ENCODE data around the gene ANKH. TPM values are rescaled to one million over a fixed set of nuclear protein-coding genes. Genes with fewer than 3 reads are reported as not detected.

The ANKH gene
- total RNA-seq, 1 experiment from 2014 or later: 30.8 TPM

- no peak for DNase-seq (ENCODE audit: extremely low read depth, low read depth)
These were observed 104.5 kb downstream of the ANKH start for GRCh38 chr5:14767053-14767452.

- no peak for DNase-seq (ENCODE audit: extremely low read depth, low read depth)
These were observed 105.0 kb downstream of the ANKH start for GRCh38 chr5:14766584-14766983.

- no peak for DNase-seq (ENCODE audit: extremely low read depth, low read depth)
These were observed 106.0 kb downstream of the ANKH start for GRCh38 chr5:14765587-14765986.

DNA sequence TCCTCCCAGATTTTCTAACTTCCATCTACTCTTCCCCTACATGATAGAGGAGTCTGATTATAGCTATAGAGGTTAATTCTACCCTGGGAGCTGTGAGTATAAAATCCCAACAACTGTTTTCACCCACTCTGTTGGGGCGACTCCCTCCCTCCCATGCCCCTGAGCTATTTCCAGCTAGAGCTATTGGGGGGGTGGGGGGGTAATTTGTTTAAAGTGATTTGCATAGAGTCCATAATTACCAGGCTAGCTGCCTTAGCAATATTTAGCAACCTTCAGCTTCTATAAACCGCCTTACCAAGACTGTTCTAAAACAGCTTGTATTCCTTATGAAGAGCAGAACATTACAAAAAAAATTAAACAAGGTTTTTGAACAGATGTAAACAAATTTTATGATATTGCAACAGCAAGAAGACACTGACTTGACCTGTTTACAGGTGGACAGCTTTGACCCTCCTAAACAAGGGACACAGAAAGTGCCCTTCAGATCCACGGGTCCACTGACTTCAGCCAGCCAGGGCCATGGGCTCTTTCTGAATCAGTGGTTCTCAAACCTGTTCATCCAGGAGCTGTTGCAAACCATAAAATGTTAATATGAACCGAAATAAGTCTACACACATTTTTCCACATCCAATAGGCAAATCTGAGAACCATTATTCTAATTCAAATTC is 108.9 kb downstream of the ANKH start:
- no peak for DNase-seq (ENCODE audit: extremely low read depth, low read depth)

DNA sequence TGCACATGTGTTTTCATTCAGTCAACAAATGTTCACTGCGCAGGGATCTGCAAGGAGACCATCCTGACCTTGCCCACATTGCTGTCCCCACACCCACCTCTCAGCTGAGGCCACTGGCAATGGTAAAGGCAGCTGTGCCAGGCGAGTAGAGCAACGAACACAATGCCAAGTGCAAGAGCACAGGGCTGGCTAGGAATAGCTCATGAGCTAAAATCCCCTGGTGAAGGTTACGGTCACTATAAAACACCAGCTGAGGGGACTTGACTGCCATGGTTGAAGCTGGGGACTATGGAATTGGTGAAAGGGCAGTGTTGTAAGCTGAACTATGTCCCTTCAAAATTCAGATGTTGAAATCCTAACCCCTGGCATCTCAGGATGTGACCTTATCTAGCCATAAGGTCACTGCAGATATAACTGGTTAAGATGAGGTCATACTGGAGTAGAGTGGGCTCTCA is 111.0 kb downstream of the ANKH start:
- no peak for DNase-seq (ENCODE audit: extremely low read depth, low read depth)

GRCh38 chr5:14759744-14760547 is 111.6 kb downstream of the ANKH start:
- DNase-seq (ENCODE audit: extremely low read depth, low read depth): no peak

- no peak for DNase-seq (ENCODE audit: extremely low read depth, low read depth)
These were observed 113.7 kb downstream of the ANKH start for GRCh38 chr5:14757850-14758249.

- DNase-seq (ENCODE audit: extremely low read depth, low read depth): no peak
These were observed 115.1 kb downstream of the ANKH start for GRCh38 chr5:14756478-14756877.

GRCh38 chr5:14753947-14754346 is 117.6 kb downstream of the ANKH start:
- DNase-seq (ENCODE audit: extremely low read depth, low read depth): no peak

DNA sequence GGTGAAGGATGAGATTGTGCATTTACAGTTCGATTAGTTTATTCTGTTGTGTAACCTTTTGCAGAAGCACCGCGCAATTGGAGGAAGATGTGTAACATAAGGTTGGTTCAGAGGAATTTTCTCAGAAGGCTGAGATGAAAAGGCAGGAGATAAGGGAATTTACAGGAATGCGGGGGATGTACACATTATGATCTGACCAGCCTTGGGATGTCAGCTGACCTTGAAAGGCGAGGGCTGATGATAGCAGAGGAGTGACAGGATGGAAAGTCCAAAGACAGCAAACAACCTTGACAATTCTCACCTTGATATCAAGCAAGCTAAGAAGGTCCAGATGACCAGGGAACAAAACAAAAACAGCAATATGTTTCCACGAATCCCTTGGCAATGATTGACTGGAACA is 118.3 kb downstream of the ANKH start:
- no peak for DNase-seq (ENCODE audit: extremely low read depth, low read depth)

- DNase-seq (ENCODE audit: extremely low read depth, low read depth): no peak
These were observed 119.0 kb downstream of the ANKH start for GRCh38 chr5:14752497-14753071.

DNA sequence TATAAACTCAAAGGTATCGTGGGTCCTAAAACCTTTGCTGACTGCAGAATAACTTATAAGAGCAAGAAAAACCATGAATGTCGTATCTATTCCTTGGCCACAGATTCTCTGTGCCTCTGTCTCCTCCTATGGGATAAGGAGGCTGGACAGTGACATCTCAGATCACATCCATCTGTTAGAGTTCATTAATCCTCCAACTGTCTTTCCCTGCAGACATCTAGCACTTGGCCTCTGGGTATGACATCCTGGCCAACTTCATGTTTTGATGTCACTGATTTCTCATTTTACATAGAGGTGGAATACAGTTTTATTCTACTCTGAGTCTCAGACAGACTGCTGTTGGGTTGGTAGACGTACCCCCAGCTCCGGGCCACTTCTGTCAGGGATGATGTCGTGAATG is 120.9 kb downstream of the ANKH start:
- no peak for DNase-seq (ENCODE audit: extremely low read depth, low read depth)

DNA sequence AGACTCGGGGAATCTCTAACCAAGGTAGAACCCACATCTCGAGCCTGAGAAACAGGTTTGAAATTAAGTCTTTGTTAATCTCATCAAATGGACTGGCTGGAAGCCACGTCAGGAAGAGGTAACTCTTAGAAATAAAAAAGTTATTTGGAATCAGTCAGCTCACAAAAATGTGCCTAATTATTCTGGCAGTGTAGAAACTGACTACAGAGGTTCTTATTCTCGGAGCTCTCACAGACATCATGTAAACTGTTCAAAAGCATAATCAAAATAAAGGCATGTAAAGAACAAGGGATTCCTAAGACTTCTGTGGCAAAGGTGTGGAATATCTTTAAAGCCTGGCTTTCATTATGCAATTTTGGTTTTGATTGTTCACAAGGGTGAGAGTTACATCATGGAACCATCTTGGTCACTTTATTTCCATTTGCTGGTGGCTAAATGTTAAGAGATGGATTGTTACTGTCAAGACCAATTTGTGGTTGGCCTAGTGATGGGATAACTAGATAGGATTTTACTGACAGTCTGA is 121.9 kb downstream of the ANKH start:
- no peak for DNase-seq (ENCODE audit: extremely low read depth, low read depth)

GRCh38 chr5:14748180-14748900 is 123.2 kb downstream of the ANKH start:
- no peak for DNase-seq (ENCODE audit: extremely low read depth, low read depth)

- no peak for DNase-seq (ENCODE audit: extremely low read depth, low read depth)
These were observed 125.8 kb downstream of the ANKH start for GRCh38 chr5:14745753-14746152.

DNA sequence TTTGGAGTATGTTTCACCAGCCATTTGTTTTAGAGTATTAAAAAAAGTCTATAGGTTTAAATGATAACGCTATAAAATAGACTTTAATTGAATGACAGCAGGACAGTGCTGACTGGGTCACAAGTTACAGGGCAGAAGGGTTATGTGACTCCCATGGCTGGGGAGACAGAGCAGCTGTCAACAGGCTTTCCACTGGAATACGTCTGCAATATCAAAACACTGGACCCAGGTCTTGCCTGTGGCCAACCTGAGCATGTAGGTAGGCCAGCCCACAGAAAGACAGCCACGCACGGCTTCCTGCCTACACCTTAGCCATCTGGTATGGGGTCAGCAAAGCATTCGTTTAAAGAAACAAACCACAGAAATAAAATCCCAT is 126.4 kb downstream of the ANKH start:
- DNase-seq (ENCODE audit: extremely low read depth, low read depth): no peak

GRCh38 chr5:14744296-14745187 is 127.0 kb downstream of the ANKH start:
- DNase-seq (ENCODE audit: extremely low read depth, low read depth): no peak

DNA sequence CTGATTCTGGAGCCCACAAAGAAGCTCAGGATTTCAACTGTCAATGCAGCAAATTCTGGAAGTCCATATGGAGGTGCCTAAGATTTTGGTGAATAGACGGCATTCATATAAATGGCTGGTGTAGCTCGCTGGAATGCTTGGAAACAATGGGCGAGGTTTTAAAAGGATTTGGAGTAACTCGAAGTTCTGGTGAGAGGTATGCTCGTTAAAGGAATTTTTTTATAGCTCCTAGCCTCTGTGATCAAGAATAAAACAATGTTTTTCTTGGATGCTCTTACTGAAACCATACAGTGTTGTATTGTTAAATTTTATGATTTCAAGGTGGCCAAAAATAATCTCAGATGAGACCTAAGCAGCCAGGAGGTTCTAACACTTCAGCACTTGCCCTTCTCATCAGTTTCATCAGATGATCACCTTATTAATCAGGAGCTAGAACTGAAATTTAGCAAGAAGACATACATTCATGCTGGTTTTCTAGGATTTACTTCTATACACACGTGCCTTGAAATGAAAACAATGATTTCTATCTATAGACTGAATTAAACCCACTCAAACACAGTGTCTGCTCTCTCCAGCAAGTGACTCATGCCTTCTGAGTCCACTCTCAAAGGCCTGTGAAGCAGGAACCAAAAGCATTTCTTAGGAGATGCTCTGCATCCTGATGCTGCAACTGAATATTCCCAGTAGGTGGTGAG is 127.8 kb downstream of the ANKH start:
- DNase-seq (ENCODE audit: extremely low read depth, low read depth): no peak

DNA sequence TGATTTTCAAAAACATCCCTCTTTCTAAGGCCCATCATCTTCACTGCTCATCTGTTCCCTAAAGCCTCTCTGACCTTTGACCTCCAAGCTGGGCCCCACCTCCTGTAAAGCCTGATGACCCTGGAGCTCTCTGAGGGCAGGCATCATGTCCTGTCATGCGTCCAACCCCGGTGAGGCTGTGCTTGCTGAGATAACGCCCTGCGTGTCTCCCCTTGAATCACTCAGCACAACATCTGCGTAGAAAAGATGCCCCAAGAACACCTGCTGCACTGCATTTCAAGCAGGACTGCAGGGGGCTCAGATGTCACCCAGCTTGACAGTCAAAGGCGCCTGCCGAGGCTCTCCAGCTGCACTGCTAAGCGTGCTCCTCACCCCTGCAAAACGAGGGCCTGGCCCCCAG is 129.1 kb downstream of the ANKH start:
- DNase-seq (ENCODE audit: extremely low read depth, low read depth): no peak
